Loucy (cell line): ENCODE measurements around the gene CSPG4.

ENCODE experiments used
- EZH2phosphoT487 ChIP-seq: fragments of 200-600 bp; IDR thresholded peaks from 2 replicates; pipeline ENCODE4 v1.6.1; 2018; ENCODE audit warnings: antibody characterized with exemption, mild to moderate bottlenecking, moderate library complexity, borderline replicate concordance
- TF ChIP-seq, protein P1 (sequence below): fragments of 200-600 bp; sonication (generic); conservative IDR thresholded peaks from 2 replicates; pipeline ENCODE4 v1.5.1; 2014; ENCODE audit warnings: mild to moderate bottlenecking, antibody characterized with exemption, low read length

- TF ChIP-seq EZH2phosphoT487 = no peak
- TF ChIP-seq, protein P1, sequence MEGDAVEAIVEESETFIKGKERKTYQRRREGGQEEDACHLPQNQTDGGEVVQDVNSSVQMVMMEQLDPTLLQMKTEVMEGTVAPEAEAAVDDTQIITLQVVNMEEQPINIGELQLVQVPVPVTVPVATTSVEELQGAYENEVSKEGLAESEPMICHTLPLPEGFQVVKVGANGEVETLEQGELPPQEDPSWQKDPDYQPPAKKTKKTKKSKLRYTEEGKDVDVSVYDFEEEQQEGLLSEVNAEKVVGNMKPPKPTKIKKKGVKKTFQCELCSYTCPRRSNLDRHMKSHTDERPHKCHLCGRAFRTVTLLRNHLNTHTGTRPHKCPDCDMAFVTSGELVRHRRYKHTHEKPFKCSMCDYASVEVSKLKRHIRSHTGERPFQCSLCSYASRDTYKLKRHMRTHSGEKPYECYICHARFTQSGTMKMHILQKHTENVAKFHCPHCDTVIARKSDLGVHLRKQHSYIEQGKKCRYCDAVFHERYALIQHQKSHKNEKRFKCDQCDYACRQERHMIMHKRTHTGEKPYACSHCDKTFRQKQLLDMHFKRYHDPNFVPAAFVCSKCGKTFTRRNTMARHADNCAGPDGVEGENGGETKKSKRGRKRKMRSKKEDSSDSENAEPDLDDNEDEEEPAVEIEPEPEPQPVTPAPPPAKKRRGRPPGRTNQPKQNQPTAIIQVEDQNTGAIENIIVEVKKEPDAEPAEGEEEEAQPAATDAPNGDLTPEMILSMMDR = no peak
Measured at GRCh38 chr15:75659928-75660645, 52.6 kb downstream of the CSPG4 start.
